ENCODE results near the gene SLC6A13.
"Not testable (repeated sequence)": the region's sequence is repeated elsewhere in the genome, so short reads cannot be mapped to it uniquely, and the experiment has no call there.

SLC6A13 gene

DNA sequence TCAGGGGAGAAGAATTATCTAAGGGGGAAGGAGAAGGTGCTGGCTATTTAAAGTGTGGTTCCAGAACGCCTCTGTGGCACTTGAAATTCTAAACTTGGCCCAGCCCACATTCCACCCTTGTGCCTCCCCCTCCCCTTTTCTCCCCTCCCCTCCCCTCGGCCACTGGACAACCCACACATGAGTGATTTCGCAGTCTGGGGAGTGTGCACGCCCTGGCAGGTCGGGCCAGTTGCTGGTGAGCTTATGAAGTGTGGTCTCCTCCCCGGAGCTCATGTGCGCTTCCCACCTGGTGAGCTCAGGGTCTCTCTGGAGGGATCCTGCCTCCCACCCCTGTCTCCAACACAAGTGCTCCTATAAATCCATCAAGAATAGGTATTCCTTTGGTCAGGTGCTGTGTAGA is at the start of gene SLC6A13:
Gene SLC6A13 (minus strand): TSS at position 20 of the 400 bp plus-strand sequence. CDS start 2,784 bp downstream, outside the sequence.
- Histone ChIP-seq H3K27ac (ENCODE audit: low read length) (no peak within 1 kb of the TSS), H3K4me1 (ENCODE audit: insufficient read depth, low read length) (no peaks in the 10 kb centered on the region), H3K4me2 (ENCODE audit: insufficient read depth, low read length) (no peak within 1 kb of the TSS), H3K4me3 (ENCODE audit: low read depth in 1 of 2, low read length in 2 of 2) (no peak within 1 kb of the TSS), H3K79me2 (ENCODE audit: insufficient read depth, low read length) (no peaks in the 10 kb centered on the region), H3K9ac (ENCODE audit: low read depth, low read length) (no peak within 1 kb of the TSS), H4K20me1 (ENCODE audit: insufficient read depth, low read length) (no peaks in the 10 kb centered on the region), H2AFZ (ENCODE audit: low read depth, low read length) (no peak within 1 kb of the TSS), H3K9me3 (ENCODE audit: insufficient read depth, low read length, severe bottlenecking) (no peaks in the 10 kb centered on the region), H3K36me3 (ENCODE audit: insufficient read depth, low read length) (no peaks in the 10 kb centered on the region), H3K27me3 (ENCODE audit: insufficient read depth, low read length, poor library complexity) (no peaks in the 10 kb centered on the region)
- TF ChIP-seq CTCF (IDR thresholded peaks at IDR 0.05; ENCODE audit: borderline replicate concordance, extremely low read depth, low read length, poor library complexity, severe bottlenecking) (no peak), EZH2 (IDR thresholded peaks at IDR 0.05; ENCODE audit: borderline replicate concordance, low read depth, low read length, severe bottlenecking) (no peak)
- ATAC-seq (ENCODE audit: insufficient read depth, low read depth) (no peak), DNase-seq (no peak)

- ATAC-seq (ENCODE audit: insufficient read depth, low read depth) = no peak
- no peak for TF ChIP-seq CTCF (IDR thresholded peaks at IDR 0.05; ENCODE audit: borderline replicate concordance, extremely low read depth, low read length, poor library complexity, severe bottlenecking)
- no peak for TF ChIP-seq EZH2 (IDR thresholded peaks at IDR 0.05; ENCODE audit: borderline replicate concordance, low read depth, low read length, severe bottlenecking)
- no peak overlapping the region for H3K4me3 ChIP-seq (ENCODE audit: low read depth in 1 of 2, low read length in 2 of 2)
- no peak overlapping the region for H3K4me2 ChIP-seq (ENCODE audit: insufficient read depth, low read length)
- H3K27ac ChIP-seq (ENCODE audit: low read length) = no peak overlapping the region
- 0 out of 2 replicates have a peak, but pooled peaks cover 2% of the 10 kb centered on the region for H3K4me1 ChIP-seq (ENCODE audit: insufficient read depth, low read length)
- H3K79me2 ChIP-seq (ENCODE audit: insufficient read depth, low read length) = peaks cover 12% of the 10 kb centered on the region
- no peak overlapping the region for H2AFZ ChIP-seq (ENCODE audit: low read depth, low read length)
- H3K9me3 ChIP-seq (ENCODE audit: insufficient read depth, low read length, severe bottlenecking) = no peaks in the 10 kb centered on the region
- H3K36me3 ChIP-seq (ENCODE audit: insufficient read depth, low read length) = peaks cover 98% of the 10 kb centered on the region
- H3K27me3 ChIP-seq (ENCODE audit: insufficient read depth, low read length, poor library complexity) = no peaks in the 10 kb centered on the region
- no peak for DNase-seq
- no peaks in the 10 kb centered on the region for H4K20me1 ChIP-seq (ENCODE audit: insufficient read depth, low read length)
- no peak overlapping the region for H3K9ac ChIP-seq (ENCODE audit: low read depth, low read length)
These were observed 45.9 kb upstream of the SLC6A13 start for GRCh38 chr12:308511-308910.

DNA sequence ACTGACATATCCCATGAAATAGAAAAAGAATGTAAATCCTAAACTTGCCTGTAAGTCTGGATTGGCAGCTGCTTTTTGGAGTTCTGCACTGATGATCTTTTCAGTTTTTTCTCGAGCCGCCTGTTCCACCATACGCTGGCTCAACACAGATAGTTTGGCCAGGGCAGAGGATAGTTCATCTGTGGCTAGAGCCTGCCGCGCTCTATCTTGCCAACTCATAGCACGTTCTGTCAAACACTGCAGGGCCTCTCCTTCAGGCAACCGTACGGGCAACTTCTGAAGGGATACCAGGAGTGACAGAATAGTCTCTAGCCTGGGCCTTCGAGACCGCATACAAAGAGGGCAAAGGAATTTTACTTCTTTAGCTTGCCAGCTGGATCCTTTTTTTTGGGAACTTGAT is 44.8 kb upstream of the SLC6A13 start:
- no peak for TF ChIP-seq EZH2 (IDR thresholded peaks at IDR 0.05; ENCODE audit: borderline replicate concordance, low read depth, low read length, severe bottlenecking)
- no peak for TF ChIP-seq CTCF (IDR thresholded peaks at IDR 0.05; ENCODE audit: borderline replicate concordance, extremely low read depth, low read length, poor library complexity, severe bottlenecking)
- no peak overlapping the region for H3K9ac ChIP-seq (ENCODE audit: low read depth, low read length)
- no peak overlapping the region for H2AFZ ChIP-seq (ENCODE audit: low read depth, low read length)
- H3K9me3 ChIP-seq (ENCODE audit: insufficient read depth, low read length, severe bottlenecking) = no peaks in the 10 kb centered on the region
- peaks cover 99% of the 10 kb centered on the region for H3K36me3 ChIP-seq (ENCODE audit: insufficient read depth, low read length)
- H4K20me1 ChIP-seq (ENCODE audit: insufficient read depth, low read length) = no peaks in the 10 kb centered on the region
- no peak overlapping the region for H3K4me2 ChIP-seq (ENCODE audit: insufficient read depth, low read length)
- no peak overlapping the region for H3K4me3 ChIP-seq (ENCODE audit: low read depth in 1 of 2, low read length in 2 of 2)
- ATAC-seq (ENCODE audit: insufficient read depth, low read depth) = no peak
- peaks cover 22% of the 10 kb centered on the region for H3K79me2 ChIP-seq (ENCODE audit: insufficient read depth, low read length)
- no peak for DNase-seq
- no peak overlapping the region for H3K27ac ChIP-seq (ENCODE audit: low read length)
- peaks cover 10% of the 10 kb centered on the region; the same call in 1 of the 2 replicates for H3K4me1 ChIP-seq (ENCODE audit: insufficient read depth, low read length)
- H3K27me3 ChIP-seq (ENCODE audit: insufficient read depth, low read length, poor library complexity) = no peaks in the 10 kb centered on the region

DNA sequence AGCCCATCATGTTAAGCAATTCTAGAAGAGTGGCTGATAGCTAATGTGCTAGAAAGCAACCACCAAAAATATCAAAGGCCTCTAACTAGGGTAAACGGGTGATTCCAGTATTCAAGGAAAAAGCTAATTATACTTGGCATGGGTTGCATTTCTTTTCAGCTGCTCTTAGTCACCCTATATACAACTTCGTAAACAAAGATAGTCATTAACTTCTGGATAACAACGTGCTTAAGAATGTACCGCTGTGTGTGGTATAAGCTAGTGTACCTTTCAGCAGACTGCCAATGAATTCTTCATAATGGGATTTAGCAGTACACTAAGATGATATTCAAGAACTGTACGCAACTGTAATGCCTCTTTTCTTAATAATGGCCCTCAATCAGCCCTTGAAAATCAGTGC is 42.2 kb upstream of the SLC6A13 start:
- H3K4me1 ChIP-seq (ENCODE audit: insufficient read depth, low read length) = peaks cover 10% of the 10 kb centered on the region; the same call in 1 of the 2 replicates
- H3K4me3 ChIP-seq (ENCODE audit: low read depth in 1 of 2, low read length in 2 of 2) = no peak overlapping the region
- no peak overlapping the region for H3K4me2 ChIP-seq (ENCODE audit: insufficient read depth, low read length)
- TF ChIP-seq EZH2 (IDR thresholded peaks at IDR 0.05; ENCODE audit: borderline replicate concordance, low read depth, low read length, severe bottlenecking) (no peak), CTCF (IDR thresholded peaks at IDR 0.05; ENCODE audit: borderline replicate concordance, extremely low read depth, low read length, poor library complexity, severe bottlenecking) (no peak)
- H3K79me2 ChIP-seq (ENCODE audit: insufficient read depth, low read length) = peaks cover 34% of the 10 kb centered on the region
- H3K36me3 ChIP-seq (ENCODE audit: insufficient read depth, low read length) = peaks cover 84% of the 10 kb centered on the region
- H3K27me3 ChIP-seq (ENCODE audit: insufficient read depth, low read length, poor library complexity) = no peaks in the 10 kb centered on the region
- no peaks in the 10 kb centered on the region for H3K9me3 ChIP-seq (ENCODE audit: insufficient read depth, low read length, severe bottlenecking)
- H2AFZ ChIP-seq (ENCODE audit: low read depth, low read length) = no peak overlapping the region
- DNase-seq (no peak), ATAC-seq (ENCODE audit: insufficient read depth, low read depth) (no peak)
- H4K20me1 ChIP-seq (ENCODE audit: insufficient read depth, low read length) = no peaks in the 10 kb centered on the region
- H3K27ac ChIP-seq (ENCODE audit: low read length) = no peak overlapping the region
- H3K9ac ChIP-seq (ENCODE audit: low read depth, low read length) = no peak overlapping the region

- H2AFZ ChIP-seq (ENCODE audit: low read depth, low read length); H3K9ac ChIP-seq (ENCODE audit: low read depth, low read length); H3K4me2 ChIP-seq (ENCODE audit: insufficient read depth, low read length); H3K27me3 ChIP-seq (ENCODE audit: insufficient read depth, low read length, poor library complexity); H3K4me1 ChIP-seq (ENCODE audit: insufficient read depth, low read length); H3K9me3 ChIP-seq (ENCODE audit: insufficient read depth, low read length, severe bottlenecking); H3K4me3 ChIP-seq (ENCODE audit: low read depth in 1 of 2, low read length in 2 of 2); DNase-seq; ATAC-seq (ENCODE audit: insufficient read depth, low read depth); H4K20me1 ChIP-seq (ENCODE audit: insufficient read depth, low read length); H3K27ac ChIP-seq (ENCODE audit: low read length): not testable (repeated sequence)
- peaks cover 41% of the 10 kb centered on the region for H3K79me2 ChIP-seq (ENCODE audit: insufficient read depth, low read length)
- H3K36me3 ChIP-seq (ENCODE audit: insufficient read depth, low read length) = peaks cover 76% of the 10 kb centered on the region
These were observed 40.1 kb upstream of the SLC6A13 start for GRCh38 chr12:302766-303165.
